Measurements from ENCODE around the gene RAPSN. TPM values are rescaled to one million over a fixed set of nuclear protein-coding genes. Genes with fewer than 3 reads are reported as not detected.
A peak's percentile ranks its signal among the peaks of the same experiment; 100 is the strongest.

RAPSN gene
- total RNA-seq, 4 donors from 2014 or later = 0.42 to 1.4 (median 0.70) TPM

DNA sequence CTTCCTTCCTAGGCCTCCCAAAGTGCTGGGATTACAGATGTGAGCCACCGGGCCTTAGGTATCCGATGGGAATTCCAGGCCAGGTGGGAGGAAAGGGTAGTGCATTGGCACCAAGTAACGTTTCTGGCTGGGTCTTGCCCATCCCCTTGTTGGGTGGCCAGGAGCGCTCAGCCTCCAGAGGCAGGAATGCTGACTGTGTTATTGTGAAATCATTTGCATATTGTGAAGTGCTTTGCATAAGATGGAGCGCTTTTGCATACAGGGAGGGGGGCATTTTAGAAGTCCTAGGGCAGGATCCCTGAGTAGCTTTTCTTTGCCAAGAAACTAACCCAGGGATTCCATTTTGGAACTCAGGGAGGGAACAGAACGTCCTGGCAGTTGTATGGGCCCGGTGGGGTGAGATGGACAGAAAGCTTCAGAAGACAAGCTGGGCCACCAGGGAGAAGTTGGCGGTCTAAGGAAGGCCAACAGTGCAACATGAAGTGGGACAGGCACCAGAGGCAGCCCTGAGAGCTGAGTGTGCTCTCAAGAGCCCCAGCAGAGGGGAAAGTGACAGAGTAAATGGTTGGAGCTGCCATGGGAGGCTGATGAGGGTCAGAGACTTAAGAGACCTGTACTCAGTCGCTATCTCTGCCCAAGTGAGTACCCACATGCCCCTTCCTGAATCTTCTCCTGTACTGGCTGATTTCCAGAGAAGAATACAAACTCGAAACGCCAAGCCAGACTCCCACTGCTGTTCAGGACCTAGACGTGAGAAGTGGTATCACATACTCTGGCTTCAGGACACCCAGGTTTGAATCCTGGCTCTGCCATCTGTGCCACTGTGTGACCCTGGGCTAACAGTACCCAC is 41.8 kb downstream of the RAPSN start:
- intact Hi-C loops (cut with DNase I) = loop anchor here (5.0 kb wide), 1 partner anchor 35 kb away; no protein-coding TSS in a partner anchor
- Histone ChIP-seq H3K27me3 (no peaks in the 10 kb centered on the region), H3K4me1 (peaks cover 25 to 48% (median 46%) of the 10 kb centered on the region in 4 donors), H3K9me3 (no peaks in the 10 kb centered on the region), H3K27ac (replicated peaks in 1 of 4) (peak overlapping the region; percentile 96 to 98 (median 98)), H3K4me3 (peak overlapping the region; percentile 82 to 94 (median 88)), H3K36me3 (peaks cover 13 to 21% (median 17%) of the 10 kb centered on the region in 4 donors)
- TF ChIP-seq, protein P1, sequence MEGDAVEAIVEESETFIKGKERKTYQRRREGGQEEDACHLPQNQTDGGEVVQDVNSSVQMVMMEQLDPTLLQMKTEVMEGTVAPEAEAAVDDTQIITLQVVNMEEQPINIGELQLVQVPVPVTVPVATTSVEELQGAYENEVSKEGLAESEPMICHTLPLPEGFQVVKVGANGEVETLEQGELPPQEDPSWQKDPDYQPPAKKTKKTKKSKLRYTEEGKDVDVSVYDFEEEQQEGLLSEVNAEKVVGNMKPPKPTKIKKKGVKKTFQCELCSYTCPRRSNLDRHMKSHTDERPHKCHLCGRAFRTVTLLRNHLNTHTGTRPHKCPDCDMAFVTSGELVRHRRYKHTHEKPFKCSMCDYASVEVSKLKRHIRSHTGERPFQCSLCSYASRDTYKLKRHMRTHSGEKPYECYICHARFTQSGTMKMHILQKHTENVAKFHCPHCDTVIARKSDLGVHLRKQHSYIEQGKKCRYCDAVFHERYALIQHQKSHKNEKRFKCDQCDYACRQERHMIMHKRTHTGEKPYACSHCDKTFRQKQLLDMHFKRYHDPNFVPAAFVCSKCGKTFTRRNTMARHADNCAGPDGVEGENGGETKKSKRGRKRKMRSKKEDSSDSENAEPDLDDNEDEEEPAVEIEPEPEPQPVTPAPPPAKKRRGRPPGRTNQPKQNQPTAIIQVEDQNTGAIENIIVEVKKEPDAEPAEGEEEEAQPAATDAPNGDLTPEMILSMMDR (IDR thresholded peaks at IDR 0.05) = no peak
- TF ChIP-seq EP300 (IDR thresholded peaks at IDR 0.05) (no peak), POLR2A (IDR thresholded peaks at IDR 0.05; ENCODE audit: low read depth) (no peak), POLR2AphosphoS5 (IDR thresholded peaks at IDR 0.05) (no peak)
- DNase-seq (ENCODE audit: extremely low spot score) = no peak
- WGBS = 53% methylated on average over 12 of the region's 12 CpGs

DNA sequence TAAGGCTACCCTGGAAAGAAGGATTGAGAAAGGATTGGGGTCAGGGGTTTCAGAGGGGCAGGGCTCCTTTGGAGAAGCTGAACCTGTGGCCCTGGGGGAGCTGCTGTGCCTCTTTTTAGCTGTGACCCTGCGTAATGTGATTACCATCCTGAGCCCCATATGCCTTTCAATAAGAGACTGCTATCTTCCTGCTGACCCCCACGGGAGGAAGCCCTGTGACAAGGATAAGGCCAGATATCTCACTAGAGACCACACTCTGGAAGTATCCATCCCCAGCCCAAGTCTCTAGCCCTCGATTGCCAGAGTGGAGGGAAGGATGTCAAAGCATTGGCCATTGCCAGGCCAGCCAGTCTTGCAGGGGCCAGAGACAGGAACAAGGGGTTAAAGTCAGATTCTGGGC is 45.4 kb downstream of the RAPSN start:
- DNase-seq (ENCODE audit: extremely low spot score) = no peak
- Histone ChIP-seq H3K9me3 (no peaks in the 10 kb centered on the region), H3K4me3 (no peak overlapping the region), H3K4me1 (peaks cover 20 to 33% (median 32%) of the 10 kb centered on the region in 4 donors), H3K27ac (replicated peaks in 1 of 4) (no peak overlapping the region), H3K27me3 (no peaks in the 10 kb centered on the region), H3K36me3 (no peaks in the 10 kb centered on the region)
- intact Hi-C loops (cut with DNase I) = no loop called here
- no peak for TF ChIP-seq EP300 (IDR thresholded peaks at IDR 0.05)
- TF ChIP-seq, protein P1 (IDR thresholded peaks at IDR 0.05) = no peak
- TF ChIP-seq POLR2A (IDR thresholded peaks at IDR 0.05; ENCODE audit: low read depth) = no peak
- no peak for TF ChIP-seq POLR2AphosphoS5 (IDR thresholded peaks at IDR 0.05)
- 80% methylated on average over 3 of the region's 3 CpGs for WGBS

DNA sequence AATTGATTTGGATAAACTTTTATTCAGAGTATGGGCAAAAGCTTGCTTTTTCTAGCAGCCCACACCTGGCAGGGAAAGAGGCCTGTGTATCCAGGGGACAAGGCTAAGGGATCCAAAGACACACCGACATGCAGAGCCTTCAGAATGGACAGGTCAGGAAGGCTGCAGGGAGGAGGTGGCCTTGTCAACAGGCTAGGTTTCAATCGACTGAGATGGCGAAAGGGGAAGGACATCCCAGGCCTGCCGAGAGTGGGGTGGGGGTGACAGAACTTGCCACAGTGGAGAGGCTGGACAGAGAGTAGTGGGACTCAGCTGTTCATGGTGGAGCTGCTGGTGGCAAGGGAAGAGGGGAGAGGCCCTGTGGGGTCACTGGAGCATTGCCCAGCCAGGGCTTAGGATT is 45.8 kb downstream of the RAPSN start:
- intact Hi-C loops (cut with DNase I) = no loop called here
- H3K27me3 ChIP-seq = no peaks in the 10 kb centered on the region
- no peak overlapping the region for H3K4me3 ChIP-seq
- H3K36me3 ChIP-seq = no peaks in the 10 kb centered on the region
- peaks cover 20 to 33% (median 32%) of the 10 kb centered on the region in 4 donors for H3K4me1 ChIP-seq
- no peak for DNase-seq (ENCODE audit: extremely low spot score)
- TF ChIP-seq POLR2AphosphoS5 (IDR thresholded peaks at IDR 0.05) (no peak), POLR2A (IDR thresholded peaks at IDR 0.05; ENCODE audit: low read depth) (no peak), EP300 (IDR thresholded peaks at IDR 0.05) (no peak)
- TF ChIP-seq, protein P1 (IDR thresholded peaks at IDR 0.05) = no peak
- 58% methylated on average over 4 of the region's 4 CpGs for WGBS
- H3K27ac ChIP-seq (replicated peaks in 1 of 4) = no peak overlapping the region
- no peaks in the 10 kb centered on the region for H3K9me3 ChIP-seq

DNA sequence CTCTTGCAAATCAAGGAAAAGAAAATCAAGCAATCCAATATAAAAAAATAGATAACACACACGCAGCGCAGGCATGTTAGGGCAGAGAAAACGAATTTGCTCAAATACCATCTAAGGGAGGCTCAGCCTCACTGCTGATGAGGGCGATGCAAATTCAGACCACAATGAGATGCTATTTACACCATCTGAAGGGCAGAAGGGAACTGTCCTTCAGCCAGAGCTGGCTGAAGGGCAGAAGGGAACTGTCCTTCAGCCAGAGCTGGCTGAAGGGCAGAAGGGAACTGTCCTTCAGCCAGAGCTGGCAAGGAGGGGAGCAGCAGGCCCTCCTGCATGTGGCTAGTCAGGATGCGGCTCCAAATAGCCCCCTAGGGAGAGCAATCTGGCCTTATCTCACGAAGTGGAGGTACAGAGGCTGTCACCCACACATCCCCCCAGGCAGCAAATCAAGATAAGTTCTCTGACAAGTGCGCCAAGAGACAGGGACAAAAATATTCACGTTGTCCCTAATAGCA is 48.1 kb downstream of the RAPSN start:
- TF ChIP-seq EP300 (IDR thresholded peaks at IDR 0.05) (no peak), POLR2AphosphoS5 (IDR thresholded peaks at IDR 0.05) (no peak), POLR2A (IDR thresholded peaks at IDR 0.05; ENCODE audit: low read depth) (no peak)
- TF ChIP-seq, protein P1 (IDR thresholded peaks at IDR 0.05) = no peak
- WGBS = 32% methylated on average over 8 of the region's 8 CpGs
- intact Hi-C loops (cut with DNase I) = no loop called here
- Histone ChIP-seq H3K36me3 (no peaks in the 10 kb centered on the region), H3K4me1 (peaks cover 10 to 21% (median 19%) of the 10 kb centered on the region in 4 donors), H3K27ac (replicated peaks in 1 of 4) (peak overlapping the region; percentile 65 to 79 (median 77)), H3K9me3 (no peaks in the 10 kb centered on the region), H3K27me3 (no peaks in the 10 kb centered on the region), H3K4me3 (peak overlapping the region; percentile 58 to 70 (median 62))
- DNase-seq (ENCODE audit: extremely low spot score) = no peak

All from esophagus muscularis mucosa (tissue), 4 donors.